Esophagus squamous epithelium (tissue), 4 donors: ENCODE data around the gene SIRPG.

ENCODE experiments used
- POLR2A ChIP-seq, 4 donors: fragments of 450-650 bp; IDR thresholded peaks; one replicate each; pipeline ENCODE4 v1.6.1; 2017; ENCODE audit warnings: antibody characterized with exemption in 4 of 4, mild to moderate bottlenecking in 4 of 4, moderate library complexity in 3 of 4
- TF ChIP-seq, protein P1 (sequence below), 6 experiments: fragments of 450-650 bp in 4 of 6; fragments of 200-600 bp in 2 of 6; sonication (generic) in 2 of 6; IDR thresholded peaks; one replicate each; pipeline ENCODE4 v1.5.1; 2016 to 2019; ENCODE audit warnings: antibody characterized with exemption in 6 of 6, mild to moderate bottlenecking in 4 of 6, moderate library complexity in 4 of 6

DNA sequence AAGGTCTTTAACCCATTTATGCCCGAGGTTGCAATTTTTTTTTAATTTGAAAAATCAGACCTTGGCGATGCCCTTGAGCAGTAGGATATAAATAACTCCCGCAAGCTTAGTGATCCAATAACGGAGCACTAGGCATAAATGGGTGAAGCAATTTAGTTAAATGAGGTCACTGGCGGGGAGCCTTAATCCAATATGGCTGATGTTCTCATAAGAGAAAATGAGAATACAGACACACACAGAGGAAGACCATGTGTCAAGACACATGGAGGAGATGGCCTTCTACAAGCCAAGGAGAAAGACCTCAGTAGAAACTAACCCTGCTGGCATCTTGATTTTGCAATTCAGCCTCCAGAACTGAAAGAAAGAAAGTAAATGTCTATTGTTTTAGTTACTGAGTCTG lies 735 bp downstream of the SIRPG start:
- no peak for TF ChIP-seq POLR2A (IDR thresholded peaks at IDR 0.05)
- TF ChIP-seq, protein P1, sequence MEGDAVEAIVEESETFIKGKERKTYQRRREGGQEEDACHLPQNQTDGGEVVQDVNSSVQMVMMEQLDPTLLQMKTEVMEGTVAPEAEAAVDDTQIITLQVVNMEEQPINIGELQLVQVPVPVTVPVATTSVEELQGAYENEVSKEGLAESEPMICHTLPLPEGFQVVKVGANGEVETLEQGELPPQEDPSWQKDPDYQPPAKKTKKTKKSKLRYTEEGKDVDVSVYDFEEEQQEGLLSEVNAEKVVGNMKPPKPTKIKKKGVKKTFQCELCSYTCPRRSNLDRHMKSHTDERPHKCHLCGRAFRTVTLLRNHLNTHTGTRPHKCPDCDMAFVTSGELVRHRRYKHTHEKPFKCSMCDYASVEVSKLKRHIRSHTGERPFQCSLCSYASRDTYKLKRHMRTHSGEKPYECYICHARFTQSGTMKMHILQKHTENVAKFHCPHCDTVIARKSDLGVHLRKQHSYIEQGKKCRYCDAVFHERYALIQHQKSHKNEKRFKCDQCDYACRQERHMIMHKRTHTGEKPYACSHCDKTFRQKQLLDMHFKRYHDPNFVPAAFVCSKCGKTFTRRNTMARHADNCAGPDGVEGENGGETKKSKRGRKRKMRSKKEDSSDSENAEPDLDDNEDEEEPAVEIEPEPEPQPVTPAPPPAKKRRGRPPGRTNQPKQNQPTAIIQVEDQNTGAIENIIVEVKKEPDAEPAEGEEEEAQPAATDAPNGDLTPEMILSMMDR (IDR thresholded peaks at IDR 0.05): no peak
